Neural crest cell (in vitro differentiated cells): ENCODE results near the gene SH3RF3. TPM values are rescaled to one million over a fixed set of nuclear protein-coding genes. Genes with fewer than 3 reads are reported as not detected.

ENCODE experiments used
- DNase-seq: peaks from one replicate; pipeline ENCODE4 v3.0.0; 2021; ENCODE audit warnings: low read depth, mixed read lengths, low spot score
- H3K27ac Mint-ChIP-seq: one replicate; pipeline ENCODE4 v1.8.0; 2021; ENCODE audit warnings: mild to moderate bottlenecking, mixed read lengths; ENCODE audit not compliant: unreplicated experiment
- H3K27me3 Mint-ChIP-seq: 2 replicates; pipeline ENCODE4 v1.8.0; 2021; ENCODE audit warnings: low read depth, mild to moderate bottlenecking, mixed read lengths
- H3K36me3 Mint-ChIP-seq: 2 replicates; pipeline ENCODE4 v1.8.0; 2021; ENCODE audit warnings: low read depth, mild to moderate bottlenecking, mixed read lengths
- H3K4me1 Mint-ChIP-seq: 2 replicates; pipeline ENCODE4 v1.8.0; 2021; ENCODE audit warnings: mixed read lengths
- H3K4me3 Mint-ChIP-seq: one replicate; pipeline ENCODE4 v1.8.0; 2021; ENCODE audit warnings: mild to moderate bottlenecking, mixed read lengths
- H3K9me3 Mint-ChIP-seq: 2 replicates; pipeline ENCODE4 v1.8.0; 2021; ENCODE audit warnings: mixed read lengths
- CTCF ChIP-seq: fragments of 200-600 bp; sonication (generic); conservative IDR thresholded peaks from 2 replicates; pipeline ENCODE4 v1.5.0; 2021; ENCODE audit warnings: antibody characterized with exemption, mild to moderate bottlenecking
- total RNA-seq: library from RNA; stranded (reverse); gene quantifications from 2 replicates; pipeline ENCODE4 v1.2.1, GENCODE V29; 2021

Gene SH3RF3
- total RNA-seq, 1 donor from 2014 or later = 0.70 TPM

GRCh38 chr2:109288544-109289368 lies 159.8 kb downstream of the SH3RF3 start:
- Mint-ChIP-seq H3K36me3 (no peaks in the 10 kb centered on the region), H3K4me3 (no peak overlapping the region), H3K27ac (no peak overlapping the region), H3K27me3 (no peaks in the 10 kb centered on the region), H3K9me3 (no peaks in the 10 kb centered on the region), H3K4me1 (peaks cover 5% of the 10 kb centered on the region)
- no peak for DNase-seq
- no peak for TF ChIP-seq CTCF

GRCh38 chr2:109289504-109290222 lies 160.7 kb downstream of the SH3RF3 start:
- DNase-seq = no peak
- no peak for TF ChIP-seq CTCF
- Mint-ChIP-seq H3K27ac (no peak overlapping the region), H3K27me3 (no peaks in the 10 kb centered on the region), H3K4me1 (peaks cover 5% of the 10 kb centered on the region), H3K9me3 (no peaks in the 10 kb centered on the region), H3K4me3 (no peak overlapping the region), H3K36me3 (no peaks in the 10 kb centered on the region)

GRCh38 chr2:109290887-109291643 lies 162.1 kb downstream of the SH3RF3 start:
- DNase-seq = no peak
- no peak for TF ChIP-seq CTCF
- no peaks in the 10 kb centered on the region for H3K9me3 Mint-ChIP-seq
- no peak overlapping the region for H3K4me3 Mint-ChIP-seq
- no peaks in the 10 kb centered on the region for H3K27me3 Mint-ChIP-seq
- peaks cover 5% of the 10 kb centered on the region for H3K4me1 Mint-ChIP-seq
- H3K36me3 Mint-ChIP-seq = no peaks in the 10 kb centered on the region
- H3K27ac Mint-ChIP-seq = no peak overlapping the region

GRCh38 chr2:109292386-109292785 lies 163.4 kb downstream of the SH3RF3 start:
- Mint-ChIP-seq H3K27ac (no peak overlapping the region), H3K36me3 (no peaks in the 10 kb centered on the region), H3K4me1 (peaks cover 5% of the 10 kb centered on the region), H3K4me3 (no peak overlapping the region), H3K9me3 (no peaks in the 10 kb centered on the region), H3K27me3 (no peaks in the 10 kb centered on the region)
- DNase-seq = no peak
- TF ChIP-seq CTCF = no peak

GRCh38 chr2:109293663-109294062 lies 164.7 kb downstream of the SH3RF3 start:
- DNase-seq = no peak
- H3K36me3 Mint-ChIP-seq = no peaks in the 10 kb centered on the region
- H3K9me3 Mint-ChIP-seq = no peaks in the 10 kb centered on the region
- H3K27me3 Mint-ChIP-seq = no peaks in the 10 kb centered on the region
- H3K4me3 Mint-ChIP-seq = no peak overlapping the region
- peaks cover 5% of the 10 kb centered on the region for H3K4me1 Mint-ChIP-seq
- TF ChIP-seq CTCF = no peak
- no peak overlapping the region for H3K27ac Mint-ChIP-seq
